Liver (tissue), 9 donors: ENCODE data around the gene CWH43. TPM values are rescaled to one million over a fixed set of nuclear protein-coding genes. Genes with fewer than 3 reads are reported as not detected.

Experiments
- DNase-seq: peaks from one replicate; pipeline ENCODE4 v3.0.0-alpha.2; 2017; ENCODE audit warnings: low spot score
- H3K27ac ChIP-seq, 2 donors: one replicate each; pipeline ENCODE4 v1.7.0; 2013; ENCODE audit warnings: inconsistent platforms in 2 of 2, low read length in 2 of 2, control low read depth in 1 of 2, low read depth in 1 of 2, mild to moderate bottlenecking in 1 of 2
- H3K27me3 ChIP-seq, 4 donors: one replicate each; pipeline versions ENCODE4 v1.6.1 to v1.7.0; 2013; ENCODE audit warnings: low read length in 3 of 4, inconsistent platforms in 1 of 4, mild to moderate bottlenecking in 1 of 4, moderate library complexity in 1 of 4; ENCODE audit not compliant: control insufficient read depth in 4 of 4, insufficient read depth in 4 of 4
- H3K36me3 ChIP-seq, 4 donors: one replicate each; pipeline versions ENCODE4 v1.6.1 to v1.7.0; 2013; ENCODE audit warnings: low read length in 3 of 4, mild to moderate bottlenecking in 3 of 4, low read depth in 1 of 4, moderate library complexity in 1 of 4; ENCODE audit not compliant: control insufficient read depth in 4 of 4, insufficient read depth in 3 of 4
- H3K4me1 ChIP-seq, 4 donors: one replicate each; pipeline versions ENCODE4 v1.6.1 to v1.7.0; 2013; ENCODE audit warnings: low read length in 3 of 4, mild to moderate bottlenecking in 3 of 4, moderate library complexity in 1 of 4; ENCODE audit not compliant: control insufficient read depth in 4 of 4, insufficient read depth in 4 of 4
- H3K4me3 ChIP-seq, 3 donors: one replicate each; pipeline versions ENCODE4 v1.6.1 to v1.7.0; 2013; ENCODE audit warnings: low read length in 3 of 3, control low read depth in 1 of 3, low read depth in 1 of 3, mild to moderate bottlenecking in 1 of 3
- H3K9ac ChIP-seq, 2 donors: one replicate each; pipeline ENCODE4 v1.7.0; 2013; ENCODE audit warnings: low read length in 2 of 2, mild to moderate bottlenecking in 2 of 2, moderate library complexity in 2 of 2, control low read depth in 1 of 2, low read depth in 1 of 2
- H3K9me3 ChIP-seq, 4 donors: one replicate each; pipeline versions ENCODE4 v1.6.1 to v1.7.0; 2013; ENCODE audit warnings: low read length in 3 of 4; ENCODE audit not compliant: control insufficient read depth in 4 of 4
- EGR1 ChIP-seq, 2 donors: IDR thresholded peaks; 2 replicates each; pipeline ENCODE4 v1.6.1; 2016 to 2018; ENCODE audit warnings: antibody characterized with exemption in 2 of 2, low read depth in 2 of 2
- FOXA1 ChIP-seq: IDR thresholded peaks from 2 replicates; pipeline ENCODE4 v1.6.1; 2016; ENCODE audit warnings: antibody characterized with exemption
- FOXA2 ChIP-seq: IDR thresholded peaks from 2 replicates; pipeline ENCODE4 v1.6.1; 2016; ENCODE audit warnings: antibody characterized with exemption
- GABPA ChIP-seq, 2 donors: IDR thresholded peaks in 1 of 2; conservative IDR thresholded peaks in 1 of 2; 2 replicates each; pipeline ENCODE4 v1.6.1; 2016; ENCODE audit warnings: antibody characterized with exemption in 2 of 2, mild to moderate bottlenecking in 1 of 2, moderate library complexity in 1 of 2
- HNF4A ChIP-seq, 2 donors: conservative IDR thresholded peaks; 2 replicates each; pipeline ENCODE4 v1.6.1; 2016; ENCODE audit warnings: antibody characterized with exemption in 2 of 2, mild to moderate bottlenecking in 2 of 2
- HNF4G ChIP-seq: IDR thresholded peaks from 2 replicates; pipeline ENCODE4 v1.6.1; 2016; ENCODE audit warnings: antibody characterized with exemption
- JUND ChIP-seq, 2 donors: IDR thresholded peaks; 2 replicates each; pipeline ENCODE4 v1.6.1; 2016; ENCODE audit warnings: antibody characterized with exemption in 2 of 2
- MAX ChIP-seq: IDR thresholded peaks from 2 replicates; pipeline ENCODE4 v1.6.1; 2016; ENCODE audit warnings: antibody characterized with exemption
- NR2F2 ChIP-seq: IDR thresholded peaks from 2 replicates; pipeline ENCODE4 v1.6.1; 2016; ENCODE audit warnings: antibody characterized with exemption
- RAD21 ChIP-seq, 2 donors: IDR thresholded peaks; 2 replicates each; pipeline ENCODE4 v1.6.1; 2016; ENCODE audit warnings: antibody characterized with exemption in 2 of 2, mild to moderate bottlenecking in 2 of 2
- REST ChIP-seq: IDR thresholded peaks from 2 replicates; pipeline ENCODE4 v1.6.1; 2016; ENCODE audit warnings: antibody characterized with exemption, mild to moderate bottlenecking
- RXRA ChIP-seq, 2 donors: IDR thresholded peaks; 2 replicates each; pipeline ENCODE4 v1.6.1; 2017 to 2018; ENCODE audit warnings: antibody characterized with exemption in 2 of 2, mild to moderate bottlenecking in 1 of 2
- SP1 ChIP-seq: IDR thresholded peaks from 2 replicates; pipeline ENCODE4 v1.6.1; 2018; ENCODE audit warnings: antibody characterized with exemption, mild to moderate bottlenecking
- TAF1 ChIP-seq: conservative IDR thresholded peaks from 2 replicates; pipeline ENCODE4 v1.6.1; 2016; ENCODE audit warnings: antibody characterized with exemption, mild to moderate bottlenecking
- YY1 ChIP-seq: IDR thresholded peaks from 2 replicates; pipeline ENCODE4 v1.6.1; 2016; ENCODE audit warnings: antibody characterized with exemption, mild to moderate bottlenecking
- ZBTB33 ChIP-seq: IDR thresholded peaks from 2 replicates; pipeline ENCODE4 v1.6.1; 2016; ENCODE audit warnings: antibody characterized with exemption
- WGBS: extraction: QIAGEN DNeasy Blood & Tissue Kit; methylation state at CpG from one replicate; pipeline ENCODE4 v1.1.7; 2013; 5-methylcytosine and 5-hydroxymethylcytosine counted together
- polyA plus RNA-seq, 2 donors: library from polyadenylated mRNA; stranded (reverse) in 1 of 2; unstranded in 1 of 2; fragments of 200-250 nt in 1 of 2; fragments of >200 nt in 1 of 2; fragmentation: Nextera tagmentation in 1 of 2; extraction: Ambion mirVana in 1 of 2; gene quantifications; one replicate each; pipeline versions ENCODE4 v1.2.1 to v1.2.3, GENCODE V29; 2013 to 2015
- total RNA-seq, 2 donors: library from RNA; depleted of rRNA; stranded (reverse); fragments of >200 nt; gene quantifications; one replicate each; pipeline ENCODE4 v1.2.3, GENCODE V29; 2014
- TF ChIP-seq, protein P1 (sequence below): IDR thresholded peaks from 2 replicates; pipeline ENCODE4 v1.6.1; 2016; ENCODE audit warnings: antibody characterized with exemption
- donor health status: healthy.
- donor health status: healthy.
- donor health status: healthy.
- donor health status: healthy.
- donor health status: healthy.

Gene CWH43
- total and polyA plus RNA-seq, 4 donors: 0.08 to 0.13 (median 0.10) TPM; not detected in 1

DNA sequence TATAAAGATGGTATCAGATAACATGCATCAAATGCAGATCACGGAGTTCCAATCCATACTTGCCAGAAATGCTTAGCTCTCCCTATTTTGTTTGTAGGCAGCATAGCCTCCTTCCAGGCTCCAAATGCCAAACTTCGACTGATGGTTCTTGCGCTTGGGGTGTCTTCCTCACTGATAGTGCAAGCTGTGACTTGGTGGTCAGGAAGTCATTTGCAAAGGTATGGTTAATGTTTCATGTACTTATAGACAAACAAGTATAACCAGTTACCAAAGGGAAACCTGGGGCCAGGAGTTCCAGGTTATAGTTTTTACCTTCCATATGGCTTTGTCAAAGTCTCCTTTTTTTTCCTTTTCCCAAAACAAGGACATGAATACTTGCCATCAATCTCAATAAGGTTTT is 5.3 kb downstream of the CWH43 start:
- whole genome bisulfite sequencing: 86% methylated on average over 3 of the region's 3 CpGs

DNA sequence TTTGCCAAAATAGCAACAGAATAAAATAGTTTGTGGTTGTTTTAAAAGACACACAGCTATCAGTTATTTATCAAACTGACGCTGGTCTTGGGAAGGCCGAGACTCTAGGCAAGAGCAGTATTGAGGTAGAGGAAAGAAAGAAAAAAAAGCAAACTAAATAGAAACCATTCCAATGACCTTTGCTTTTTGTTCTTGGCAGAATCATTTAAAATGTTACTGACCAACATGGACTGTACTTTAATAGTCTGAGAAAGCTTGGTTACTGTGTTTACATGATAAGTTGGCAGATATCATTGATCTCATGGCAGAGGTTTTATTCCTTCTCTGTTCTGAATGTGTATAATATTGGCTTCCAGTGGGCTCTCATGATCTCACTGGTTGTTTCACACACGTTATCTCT is 11.9 kb downstream of the CWH43 start:
- Histone ChIP-seq H3K9me3 (no peaks in the 10 kb centered on the region), H3K27ac (peak overlapping the region; percentile 10 to 64), H3K4me1 (peaks cover 7 to 18% (median 14%) of the 10 kb centered on the region in 4 donors), H3K36me3 (no peaks in the 10 kb centered on the region), H3K27me3 (no peaks in the 10 kb centered on the region), H3K9ac (no peak overlapping the region), H3K4me3 (no peak overlapping the region)
- WGBS: 28% methylated on average over 3 of the region's 3 CpGs
- no peak for DNase-seq
- TF ChIP-seq HNF4A (conservative IDR thresholded peaks at IDR 0.05) (peak; percentile 81 to 92), MAX (peak; percentile 31), GABPA (IDR thresholded peaks at IDR 0.05 in 1 of 2, conservative IDR thresholded peaks at IDR 0.05 in 1 of 2) (peak in 1 of 2 donors; percentile 26), RAD21 (IDR thresholded peaks at IDR 0.05) (peak in 1 of 2 donors; percentile 28), EGR1 (IDR thresholded peaks at IDR 0.05; ENCODE audit: low read depth in 2 of 2) (no peak), RXRA (IDR thresholded peaks at IDR 0.05) (peak; percentile 23 to 75), JUND (IDR thresholded peaks at IDR 0.05) (peak in 1 of 2 donors; percentile 70), TAF1 (no peak), FOXA1 (peak; percentile 55), FOXA2 (peak; percentile 62)

More for the DNA sequence above, 5.3 kb downstream of the CWH43 start:
- Histone ChIP-seq H3K9ac (no peak overlapping the region), H3K4me3 (no peak overlapping the region), H3K36me3 (no peaks in the 10 kb centered on the region), H3K27me3 (no peaks in the 10 kb centered on the region), H3K9me3 (no peaks in the 10 kb centered on the region), H3K4me1 (peaks cover under 1 to 3% (median 2%) of the 10 kb centered on the region in 4 donors), H3K27ac (no peak overlapping the region)
- DNase-seq: no peak
- TF ChIP-seq MAX (no peak), REST (no peak), FOXA1 (no peak), YY1 (no peak), EGR1 (IDR thresholded peaks at IDR 0.05; ENCODE audit: low read depth in 2 of 2) (no peak), RXRA (IDR thresholded peaks at IDR 0.05) (no peak), ZBTB33 (no peak), HNF4A (conservative IDR thresholded peaks at IDR 0.05) (no peak), HNF4G (no peak), NR2F2 (no peak), JUND (IDR thresholded peaks at IDR 0.05) (no peak), SP1 (no peak), FOXA2 (no peak), GABPA (IDR thresholded peaks at IDR 0.05 in 1 of 2, conservative IDR thresholded peaks at IDR 0.05 in 1 of 2) (no peak), TAF1 (no peak)
- TF ChIP-seq, protein P1, sequence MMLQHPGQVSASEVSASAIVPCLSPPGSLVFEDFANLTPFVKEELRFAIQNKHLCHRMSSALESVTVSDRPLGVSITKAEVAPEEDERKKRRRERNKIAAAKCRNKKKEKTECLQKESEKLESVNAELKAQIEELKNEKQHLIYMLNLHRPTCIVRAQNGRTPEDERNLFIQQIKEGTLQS: no peak
